Osteoblast (primary cell): ENCODE measurements around the gene PSME2. TPM values are rescaled to one million over a fixed set of nuclear protein-coding genes. Genes with fewer than 3 reads are reported as not detected.
A peak's percentile ranks its signal among the peaks of the same experiment; 100 is the strongest.

Source experiments
- DNase-seq: peaks from one replicate; pipeline ENCODE4 v3.0.0; 2011; ENCODE audit warnings: low spot score, mixed read lengths; ENCODE audit not compliant: insufficient read length; ENCODE audit errors: missing footprints
- H2AFZ ChIP-seq: 2 replicates; pipeline ENCODE4 v1.6.0; 2011; ENCODE audit warnings: mild to moderate bottlenecking, low read length
- H3K27ac ChIP-seq: 2 replicates; pipeline ENCODE4 v1.5.1; 2011; ENCODE audit warnings: mild to moderate bottlenecking, low read depth, low read length, moderate library complexity
- H3K27me3 ChIP-seq: 2 replicates; pipeline ENCODE4 v1.6.0; 2012; ENCODE audit warnings: mild to moderate bottlenecking, control low read depth, inconsistent platforms, low read length, moderate library complexity; ENCODE audit not compliant: insufficient read depth
- H3K36me3 ChIP-seq: 2 replicates; pipeline ENCODE4 v1.5.1; 2011; ENCODE audit warnings: mild to moderate bottlenecking, low read length, control low read depth, moderate library complexity; ENCODE audit not compliant: insufficient read depth
- H3K4me1 ChIP-seq: 2 replicates; pipeline ENCODE4 v1.5.1; 2011; ENCODE audit warnings: mild to moderate bottlenecking, low read length, control low read depth, moderate library complexity; ENCODE audit not compliant: insufficient read depth
- H3K4me2 ChIP-seq: 2 replicates; pipeline ENCODE4 v1.6.0; 2011; ENCODE audit warnings: mild to moderate bottlenecking, low read length; ENCODE audit not compliant: insufficient read depth
- H3K4me3 ChIP-seq: fragments of 200-600 bp; sonication (generic); 3 replicates; pipeline ENCODE4 v1.5.1; 2012; ENCODE audit warnings: mild to moderate bottlenecking, low read length, inconsistent platforms; ENCODE audit not compliant: insufficient read depth
- H3K79me2 ChIP-seq: 2 replicates; pipeline ENCODE4 v1.6.0; 2012; ENCODE audit warnings: mild to moderate bottlenecking, low read length, control low read depth, inconsistent platforms; ENCODE audit not compliant: insufficient read depth
- H3K9me3 ChIP-seq: 2 replicates; pipeline ENCODE4 v1.5.1; 2011; ENCODE audit warnings: low read depth, low read length, control low read depth
- H4K20me1 ChIP-seq: 2 replicates; pipeline ENCODE4 v1.6.0; 2012; ENCODE audit warnings: mild to moderate bottlenecking, low read length, control low read depth; ENCODE audit not compliant: insufficient read depth
- total RNA-seq: library from RNA; depleted of rRNA; stranded (reverse); fragments of >200 nt; gene quantifications from 2 replicates; pipeline ENCODE4 v1.2.3, GENCODE V29; 2012
- TF ChIP-seq, protein P1 (sequence below): IDR thresholded peaks from 2 replicates; pipeline ENCODE4 v1.5.1; 2011; ENCODE audit warnings: mild to moderate bottlenecking, low read depth, low read length, moderate library complexity; ENCODE audit errors: extremely low read depth

The PSME2 gene, protein sequence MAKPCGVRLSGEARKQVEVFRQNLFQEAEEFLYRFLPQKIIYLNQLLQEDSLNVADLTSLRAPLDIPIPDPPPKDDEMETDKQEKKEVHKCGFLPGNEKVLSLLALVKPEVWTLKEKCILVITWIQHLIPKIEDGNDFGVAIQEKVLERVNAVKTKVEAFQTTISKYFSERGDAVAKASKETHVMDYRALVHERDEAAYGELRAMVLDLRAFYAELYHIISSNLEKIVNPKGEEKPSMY
- total RNA-seq, result 47.7 and 55.7 TPM in 2 replicates

DNA sequence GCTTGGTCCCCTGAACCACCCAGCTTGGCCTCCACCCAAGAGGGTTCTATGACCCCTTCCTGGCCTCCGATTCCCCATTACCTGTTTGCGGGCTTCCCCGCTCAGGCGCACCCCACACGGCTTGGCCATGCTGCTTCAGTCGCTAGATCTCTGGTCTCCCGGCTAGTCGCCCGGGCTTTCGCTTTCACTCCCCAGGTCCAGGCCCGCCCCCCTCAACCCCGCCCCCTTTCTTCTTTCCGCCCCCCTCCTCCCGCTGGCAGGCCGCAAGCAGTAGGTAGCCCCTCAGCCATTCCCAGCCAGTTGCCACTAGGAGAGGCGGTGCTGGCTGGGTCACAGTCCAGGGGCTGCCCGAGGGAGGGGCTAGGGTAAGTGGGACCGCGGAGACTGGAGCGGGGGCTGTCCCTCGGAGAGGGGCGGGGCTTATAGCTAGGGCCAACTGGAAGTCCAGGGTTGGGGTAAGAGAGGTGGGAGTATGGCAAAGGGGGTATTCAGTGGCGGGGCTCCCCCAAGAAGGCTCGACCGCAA lies at the start of gene PSME2:
Gene PSME2 (minus strand): TSS at position 158 of the 525 bp plus-strand sequence. CDS start 29 bp downstream, at position 129.
- peak within 1 kb of the TSS; percentile 87 for H2AFZ ChIP-seq
- peaks cover 11% of the 10 kb centered on the region for H4K20me1 ChIP-seq
- no peaks in the 10 kb centered on the region for H3K27me3 ChIP-seq
- peak within 1 kb of the TSS; percentile 84 for H3K4me3 ChIP-seq
- H3K36me3 ChIP-seq, result peaks cover 33% of the 10 kb centered on the region
- peaks cover 46% of the 10 kb centered on the region for H3K4me1 ChIP-seq
- peak within 1 kb of the TSS; percentile 82 for H3K4me2 ChIP-seq
- peak within 1 kb of the TSS; percentile 62 for H3K27ac ChIP-seq
- no peaks in the 10 kb centered on the region for H3K9me3 ChIP-seq
- DNase-seq, result peak; percentile 99
- peaks cover 53% of the 10 kb centered on the region for H3K79me2 ChIP-seq
- TF ChIP-seq, protein P1, sequence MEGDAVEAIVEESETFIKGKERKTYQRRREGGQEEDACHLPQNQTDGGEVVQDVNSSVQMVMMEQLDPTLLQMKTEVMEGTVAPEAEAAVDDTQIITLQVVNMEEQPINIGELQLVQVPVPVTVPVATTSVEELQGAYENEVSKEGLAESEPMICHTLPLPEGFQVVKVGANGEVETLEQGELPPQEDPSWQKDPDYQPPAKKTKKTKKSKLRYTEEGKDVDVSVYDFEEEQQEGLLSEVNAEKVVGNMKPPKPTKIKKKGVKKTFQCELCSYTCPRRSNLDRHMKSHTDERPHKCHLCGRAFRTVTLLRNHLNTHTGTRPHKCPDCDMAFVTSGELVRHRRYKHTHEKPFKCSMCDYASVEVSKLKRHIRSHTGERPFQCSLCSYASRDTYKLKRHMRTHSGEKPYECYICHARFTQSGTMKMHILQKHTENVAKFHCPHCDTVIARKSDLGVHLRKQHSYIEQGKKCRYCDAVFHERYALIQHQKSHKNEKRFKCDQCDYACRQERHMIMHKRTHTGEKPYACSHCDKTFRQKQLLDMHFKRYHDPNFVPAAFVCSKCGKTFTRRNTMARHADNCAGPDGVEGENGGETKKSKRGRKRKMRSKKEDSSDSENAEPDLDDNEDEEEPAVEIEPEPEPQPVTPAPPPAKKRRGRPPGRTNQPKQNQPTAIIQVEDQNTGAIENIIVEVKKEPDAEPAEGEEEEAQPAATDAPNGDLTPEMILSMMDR, result no peak

DNA sequence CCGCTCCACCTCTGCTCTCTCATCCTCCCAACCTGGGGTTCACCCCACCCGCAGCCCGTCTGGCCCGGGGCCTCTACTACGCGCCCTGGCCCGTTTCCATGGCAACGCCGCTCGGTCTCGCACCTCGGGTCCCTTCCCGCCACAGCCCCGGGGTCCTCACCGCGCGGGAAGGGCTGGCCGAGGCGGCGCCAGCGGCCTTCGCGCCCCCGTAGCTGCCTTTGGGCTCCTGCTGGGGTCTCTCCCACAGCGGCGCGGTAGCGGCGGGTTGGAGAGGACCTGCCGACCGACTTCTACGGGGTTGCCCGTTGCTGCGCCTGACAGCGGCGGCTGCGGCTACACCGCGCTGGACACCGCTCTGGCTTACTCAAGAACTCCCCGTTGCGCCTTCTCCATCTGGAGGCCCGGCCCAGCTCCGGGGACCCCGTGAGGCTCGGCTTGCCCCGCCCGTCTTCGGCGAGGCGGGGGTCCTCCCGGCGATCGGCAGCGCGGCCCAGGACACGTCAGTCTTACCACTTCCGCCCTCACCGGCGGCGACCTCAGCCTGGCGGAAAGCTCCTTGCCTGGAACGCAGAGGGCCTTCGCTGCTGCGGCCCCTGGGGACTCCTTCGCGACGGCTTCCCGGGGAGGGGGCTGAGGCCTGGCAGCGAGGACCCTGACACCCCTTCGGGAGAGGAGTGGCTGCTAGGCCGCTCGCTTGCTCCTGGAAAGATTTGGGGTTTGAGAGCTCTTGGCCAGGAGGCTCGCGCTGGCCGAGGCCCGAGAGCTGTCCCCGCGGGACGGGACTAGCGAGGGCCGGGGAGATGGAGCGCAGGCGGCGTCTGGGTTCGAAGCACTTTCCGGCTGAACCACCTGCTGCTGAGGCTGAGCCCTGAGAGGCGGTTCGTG lies 49.0 kb upstream of the PSME2 start, which contains the start of gene TM9SF1:
Gene TM9SF1 (minus strand): TSS at position 256 of the 885 bp plus-strand sequence. CDS start 422 bp downstream, outside the sequence.
- no peaks in the 10 kb centered on the region for H4K20me1 ChIP-seq
- peak within 1 kb of the TSS; percentile 94 for H3K27ac ChIP-seq
- H2AFZ ChIP-seq, result peak within 1 kb of the TSS; percentile 95
- H3K36me3 ChIP-seq, result peaks cover 14% of the 10 kb centered on the region
- TF ChIP-seq, protein P1, result no peak
- H3K79me2 ChIP-seq, result peaks cover 59% of the 10 kb centered on the region
- peak within 1 kb of the TSS; percentile 97 for H3K4me2 ChIP-seq
- DNase-seq, result peak; percentile 98
- H3K27me3 ChIP-seq, result no peaks in the 10 kb centered on the region
- H3K4me1 ChIP-seq, result peaks cover 19% of the 10 kb centered on the region
- H3K4me3 ChIP-seq, result peak within 1 kb of the TSS; percentile 96
- H3K9me3 ChIP-seq, result no peaks in the 10 kb centered on the region

DNA sequence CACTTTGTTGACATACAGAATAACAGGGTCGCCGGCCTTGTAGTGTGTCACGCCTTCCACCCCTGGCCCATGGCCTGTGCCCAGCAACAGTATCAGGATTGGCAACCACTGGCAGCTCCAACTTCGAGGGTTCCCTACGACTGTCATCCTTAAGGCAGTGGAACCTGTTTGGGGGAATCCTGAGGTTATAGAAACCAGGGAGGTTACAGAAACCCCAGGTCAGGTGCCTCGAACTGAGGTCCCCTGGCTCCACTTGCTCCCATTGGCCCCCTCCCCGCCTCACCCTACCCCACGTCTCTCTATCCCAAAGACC lies 48.4 kb upstream of the PSME2 start:
- Histone ChIP-seq H3K4me3 (peak overlapping the region; percentile 96), H3K27ac (peak overlapping the region; percentile 94), H3K4me1 (peaks cover 19% of the 10 kb centered on the region), H3K27me3 (no peaks in the 10 kb centered on the region), H3K79me2 (peaks cover 59% of the 10 kb centered on the region), H3K9me3 (no peaks in the 10 kb centered on the region), H3K4me2 (peak overlapping the region; percentile 97), H3K36me3 (peaks cover 18% of the 10 kb centered on the region), H4K20me1 (no peaks in the 10 kb centered on the region), H2AFZ (peak overlapping the region; percentile 95)
- TF ChIP-seq, protein P1, result no peak
- peak; percentile 89 for DNase-seq
